PC-9 (cell line): ENCODE results near the gene ATP10A. TPM values are rescaled to one million over a fixed set of nuclear protein-coding genes. Genes with fewer than 3 reads are reported as not detected.

Experiments used
- BruUV-seq: library from RNA; stranded (reverse); fragments of 400-500 nt; replicated peaks from 2 replicates; lab custom pipeline; 2021; lab: Mats Ljungman, UMichigan
- CTCF ChIA-PET: fragments of 300-600 bp; sonication (Branson Sonifier 250); formaldehyde crosslinking; loops from one replicate; lab custom pipeline; 2022; ENCODE audit warnings: antibody characterized with exemption; lab: Charles Lee
- POLR2A ChIA-PET: fragments of 300-600 bp; sonication (Branson Sonifier 250); formaldehyde crosslinking; loops from one replicate; lab custom pipeline; 2022; ENCODE audit warnings: antibody characterized with exemption; ENCODE audit not compliant: unreplicated experiment; lab: Charles Lee
- DNase-seq, 2 experiments: peaks; one replicate each; pipeline versions ENCODE4 v3.0.0 to v3.0.0-alpha.2; 2015 to 2022; ENCODE audit warnings: mixed read lengths in 1 of 2
- H2AFZ ChIP-seq: fragments of 200-600 bp; sonication (generic); 2 replicates; pipeline ENCODE4 v1.8.1; 2017; ENCODE audit warnings: antibody characterized with exemption
- H3F3A ChIP-seq: fragments of 200-600 bp; sonication (generic); 2 replicates; pipeline ENCODE4 v1.8.1; 2017; ENCODE audit warnings: antibody characterized with exemption, mild to moderate bottlenecking, low read depth; ENCODE audit not compliant: insufficient read depth
- H3K27ac ChIP-seq: fragments of 200-600 bp; sonication (generic); 2 replicates; pipeline ENCODE4 v1.6.1; 2016; ENCODE audit warnings: mixed run types
- H3K27me3 ChIP-seq: fragments of 200-600 bp; sonication (generic); 2 replicates; pipeline ENCODE4 v1.6.1; 2016; ENCODE audit warnings: low read depth, mixed run types; ENCODE audit not compliant: insufficient read depth
- H3K36me3 ChIP-seq: fragments of 200-600 bp; sonication (generic); 2 replicates; pipeline ENCODE4 v1.6.1; 2016; ENCODE audit warnings: low read depth, mixed run types
- H3K4me1 ChIP-seq: fragments of 200-600 bp; sonication (generic); replicated peaks from 2 replicates; pipeline ENCODE4 v1.6.1; 2016; ENCODE audit warnings: mixed run types; ENCODE audit not compliant: insufficient read depth
- H3K4me2 ChIP-seq: fragments of 200-600 bp; sonication (generic); 2 replicates; pipeline ENCODE4 v1.6.1; 2017; ENCODE audit warnings: mixed run types
- H3K4me3 ChIP-seq: fragments of 200-600 bp; sonication (generic); 2 replicates; pipeline ENCODE4 v1.6.1; 2016; ENCODE audit warnings: mixed run types
- H3K79me2 ChIP-seq: fragments of 200-600 bp; sonication (generic); 2 replicates; pipeline ENCODE4 v1.6.1; 2017; ENCODE audit warnings: low read depth, mixed run types
- H3K9me2 ChIP-seq: fragments of 200-600 bp; sonication (generic); 2 replicates; pipeline ENCODE4 v1.8.1; 2017; ENCODE audit warnings: mild to moderate bottlenecking; ENCODE audit not compliant: insufficient read depth
- H3K9me3 ChIP-seq: fragments of 200-600 bp; sonication (generic); 2 replicates; pipeline ENCODE4 v1.8.1; 2016; ENCODE audit warnings: low read depth; ENCODE audit not compliant: insufficient read depth
- H4K20me1 ChIP-seq: fragments of 200-600 bp; sonication (generic); 2 replicates; pipeline ENCODE4 v1.8.1; 2017; ENCODE audit not compliant: insufficient read depth
- CTCF ChIP-seq: fragments of 200-600 bp; sonication (generic); conservative IDR thresholded peaks from 2 replicates; pipeline ENCODE4 v1.6.1; 2017; ENCODE audit warnings: mixed run types, antibody characterized with exemption, mild to moderate bottlenecking, moderate library complexity
- EZH2 ChIP-seq: fragments of 200-600 bp; sonication (generic); IDR thresholded peaks from 2 replicates; pipeline ENCODE4 v1.8.0; 2017; ENCODE audit warnings: antibody characterized with exemption, low read depth
- intact Hi-C: fragments of 100-400 bp; cut with micrococcal nuclease; formaldehyde crosslinking; loops from one replicate; pipeline ENCODE4 v1.10.0; 2022; ENCODE audit not compliant: unreplicated experiment
- total RNA-seq: library from RNA; stranded (reverse); gene quantifications from 2 replicates; pipeline ENCODE4 v1.2.3, GENCODE V29; 2021

Gene ATP10A
- total RNA-seq, 1 experiment from 2014 or later: not detected

GRCh38 chr15:25795712-25796111 lies 67.4 kb downstream of the ATP10A start:
- no peaks in the 10 kb centered on the region for H3F3A ChIP-seq
- no peaks in the 10 kb centered on the region for H3K79me2 ChIP-seq
- H3K9me2 ChIP-seq: no peaks in the 10 kb centered on the region
- H3K4me3 ChIP-seq: no peak overlapping the region
- peaks cover 39% of the 10 kb centered on the region for H3K27me3 ChIP-seq
- H3K4me1 ChIP-seq: no peaks in the 10 kb centered on the region
- no peak for TF ChIP-seq CTCF
- no peak for TF ChIP-seq EZH2
- intact Hi-C loops: no loop called here
- H3K4me2 ChIP-seq: no peak overlapping the region
- no peaks in the 10 kb centered on the region for H3K9me3 ChIP-seq
- no peak overlapping the region for H2AFZ ChIP-seq
- H4K20me1 ChIP-seq: no peaks in the 10 kb centered on the region
- no TSS peak for BruUV-seq
- CTCF ChIA-PET: no interaction called here
- no peak for DNase-seq
- no peak overlapping the region for H3K27ac ChIP-seq
- POLR2A ChIA-PET: no interaction called here
- no peaks in the 10 kb centered on the region for H3K36me3 ChIP-seq

GRCh38 chr15:25795061-25795460 lies 68.1 kb downstream of the ATP10A start:
- H3K4me2 ChIP-seq: no peak overlapping the region
- H3F3A ChIP-seq: no peaks in the 10 kb centered on the region
- CTCF ChIA-PET: no interaction called here
- H3K79me2 ChIP-seq: no peaks in the 10 kb centered on the region
- no peak overlapping the region for H3K27ac ChIP-seq
- no peaks in the 10 kb centered on the region for H3K9me3 ChIP-seq
- TF ChIP-seq EZH2 (no peak), CTCF (no peak)
- H4K20me1 ChIP-seq: no peaks in the 10 kb centered on the region
- intact Hi-C loops: no loop called here
- no peaks in the 10 kb centered on the region for H3K36me3 ChIP-seq
- H3K9me2 ChIP-seq: no peaks in the 10 kb centered on the region
- no peak overlapping the region for H2AFZ ChIP-seq
- POLR2A ChIA-PET: no interaction called here
- H3K4me3 ChIP-seq: no peak overlapping the region
- BruUV-seq: no TSS peak
- peaks cover 35% of the 10 kb centered on the region for H3K27me3 ChIP-seq
- DNase-seq: no peak
- no peaks in the 10 kb centered on the region for H3K4me1 ChIP-seq

GRCh38 chr15:25793354-25794050 lies 69.6 kb downstream of the ATP10A start:
- no peak overlapping the region for H3K4me2 ChIP-seq
- TF ChIP-seq CTCF (no peak), EZH2 (no peak)
- no peaks in the 10 kb centered on the region for H3K36me3 ChIP-seq
- H3K79me2 ChIP-seq: no peaks in the 10 kb centered on the region
- POLR2A ChIA-PET: no interaction called here
- CTCF ChIA-PET: no interaction called here
- no peaks in the 10 kb centered on the region for H3F3A ChIP-seq
- peaks cover 26% of the 10 kb centered on the region for H3K27me3 ChIP-seq
- H3K4me3 ChIP-seq: no peak overlapping the region
- H3K27ac ChIP-seq: no peak overlapping the region
- no TSS peak for BruUV-seq
- no peak overlapping the region for H2AFZ ChIP-seq
- DNase-seq: no peak
- no peaks in the 10 kb centered on the region for H3K9me3 ChIP-seq
- no peaks in the 10 kb centered on the region for H3K4me1 ChIP-seq
- H3K9me2 ChIP-seq: no peaks in the 10 kb centered on the region
- intact Hi-C loops: no loop called here
- H4K20me1 ChIP-seq: no peaks in the 10 kb centered on the region
